HepG2 (cell line): Measurements from ENCODE around the gene WDR35.

Experiments
- ZNF274 ChIP-seq: sonication (generic); formaldehyde crosslinking; IDR thresholded peaks from 2 replicates; pipeline ENCODE4 v1.5.1; 2020; ENCODE audit warnings: mild to moderate bottlenecking, missing genetic modification reagents
- TF ChIP-seq, protein P1 (sequence below): IDR thresholded peaks from 2 replicates; pipeline ENCODE4 v1.6.1; 2012; ENCODE audit warnings: inconsistent platforms

DNA sequence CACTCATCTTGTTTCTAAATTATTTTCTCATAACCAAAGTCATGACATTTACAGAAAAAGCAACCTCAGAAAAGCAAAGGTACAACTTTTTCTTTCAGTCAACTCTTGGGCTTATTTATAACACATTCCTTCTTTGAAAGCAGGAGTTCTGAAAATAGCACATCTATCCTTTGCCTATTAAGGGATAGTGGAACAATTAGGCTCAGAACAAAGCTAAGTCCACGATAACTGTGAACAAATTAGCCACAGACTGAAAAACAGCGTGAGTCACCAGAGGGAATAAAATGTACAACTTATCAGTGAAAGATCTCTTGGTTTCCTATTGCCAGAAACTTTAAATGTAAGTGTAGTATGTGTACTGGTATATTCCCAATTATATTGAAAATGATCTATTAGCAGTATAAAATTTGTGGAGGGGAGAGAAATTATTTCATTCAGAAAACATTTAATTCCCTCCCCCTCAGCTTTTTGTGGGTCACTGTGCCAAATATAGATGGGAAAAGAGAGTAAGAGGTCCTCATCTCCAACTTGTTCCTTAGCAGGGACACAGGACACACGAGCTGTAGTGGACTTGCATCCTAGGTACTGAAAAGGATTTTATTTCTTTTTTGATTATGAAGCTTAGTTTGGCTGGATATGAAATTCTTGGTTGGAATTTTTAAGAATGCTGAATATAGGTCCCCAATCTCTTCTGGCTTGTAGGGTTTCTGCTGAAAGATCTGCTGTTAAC, 38.0 kb upstream of the WDR35 start:
- TF ChIP-seq ZNF274 = no peak
- TF ChIP-seq, protein P1, sequence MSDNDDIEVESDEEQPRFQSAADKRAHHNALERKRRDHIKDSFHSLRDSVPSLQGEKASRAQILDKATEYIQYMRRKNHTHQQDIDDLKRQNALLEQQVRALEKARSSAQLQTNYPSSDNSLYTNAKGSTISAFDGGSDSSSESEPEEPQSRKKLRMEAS = no peak
